Thyroid gland (tissue), 4 donors: ENCODE measurements around the gene HECW1.
"Not testable (repeated sequence)": the region's sequence is repeated elsewhere in the genome, so short reads cannot be mapped to it uniquely, and the experiment has no call there.

ENCODE experiments used
- CTCF ChIP-seq, 6 experiments: fragments of 200-600 bp in 3 of 6; fragments of 450-650 bp in 3 of 6; sonication (generic) in 3 of 6; IDR thresholded peaks; one replicate each; pipeline ENCODE4 v1.5.1; 2016 to 2019; ENCODE audit warnings: antibody characterized with exemption in 6 of 6, mild to moderate bottlenecking in 2 of 6, inconsistent platforms in 1 of 6, moderate library complexity in 1 of 6
- POLR2A ChIP-seq, 2 donors: fragments of 450-650 bp; IDR thresholded peaks; one replicate each; pipeline ENCODE4 v1.6.1; 2017; ENCODE audit warnings: antibody characterized with exemption in 2 of 2, mild to moderate bottlenecking in 2 of 2, moderate library complexity in 1 of 2

GRCh38 chr7:43345696-43346095, 233.2 kb downstream of the HECW1 start:
- not testable (repeated sequence) for TF ChIP-seq CTCF, POLR2A (IDR thresholded peaks at IDR 0.05)
